NCI-H2171 (cell line): Measurements from ENCODE around the gene WASF3.
A peak's percentile ranks its signal among the peaks of the same experiment; 100 is the strongest.

ENCODE experiments used
- DNase-seq: peaks from one replicate; lab custom pipeline; 2025; lab: John Stamatoyannopoulos, UW

Gene WASF3, protein sequence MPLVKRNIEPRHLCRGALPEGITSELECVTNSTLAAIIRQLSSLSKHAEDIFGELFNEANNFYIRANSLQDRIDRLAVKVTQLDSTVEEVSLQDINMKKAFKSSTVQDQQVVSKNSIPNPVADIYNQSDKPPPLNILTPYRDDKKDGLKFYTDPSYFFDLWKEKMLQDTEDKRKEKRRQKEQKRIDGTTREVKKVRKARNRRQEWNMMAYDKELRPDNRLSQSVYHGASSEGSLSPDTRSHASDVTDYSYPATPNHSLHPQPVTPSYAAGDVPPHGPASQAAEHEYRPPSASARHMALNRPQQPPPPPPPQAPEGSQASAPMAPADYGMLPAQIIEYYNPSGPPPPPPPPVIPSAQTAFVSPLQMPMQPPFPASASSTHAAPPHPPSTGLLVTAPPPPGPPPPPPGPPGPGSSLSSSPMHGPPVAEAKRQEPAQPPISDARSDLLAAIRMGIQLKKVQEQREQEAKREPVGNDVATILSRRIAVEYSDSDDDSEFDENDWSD

GRCh38 chr13:26557393-26558073, at the start of gene WASF3:
Gene WASF3, plus strand, starts transcription at chr13:26557683. Its CDS starts 84,588 bp downstream, at chr13:26642271.
- peak; percentile 86 for DNase-seq

DNA sequence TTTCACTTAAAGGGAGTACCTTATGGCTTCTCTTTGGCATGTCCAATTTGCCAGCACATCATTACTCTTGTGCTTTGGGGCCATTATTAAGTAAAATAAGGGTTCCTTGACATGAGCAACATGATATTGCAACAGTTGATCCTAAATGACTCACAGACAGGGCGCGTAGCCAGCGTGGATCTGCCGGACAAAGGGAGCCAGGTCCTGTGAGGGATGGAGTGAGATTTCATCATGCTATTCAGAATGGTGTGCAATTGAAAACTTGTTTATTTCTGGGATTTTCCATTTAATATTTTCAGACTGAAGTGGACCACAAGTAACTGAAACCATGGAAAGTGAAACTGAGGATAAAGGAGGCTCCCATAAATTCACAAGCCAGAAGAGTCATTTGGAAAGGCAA, 48.6 kb upstream of the WASF3 start:
- no peak for DNase-seq

- DNase-seq = no peak
These were observed 48.0 kb upstream of the WASF3 start for GRCh38 chr13:26509491-26509890.

- no peak for DNase-seq
These were observed 43.6 kb upstream of the WASF3 start for GRCh38 chr13:26513931-26514330.

- no peak for DNase-seq
These were observed 41.8 kb upstream of the WASF3 start for GRCh38 chr13:26515721-26516120.

DNA sequence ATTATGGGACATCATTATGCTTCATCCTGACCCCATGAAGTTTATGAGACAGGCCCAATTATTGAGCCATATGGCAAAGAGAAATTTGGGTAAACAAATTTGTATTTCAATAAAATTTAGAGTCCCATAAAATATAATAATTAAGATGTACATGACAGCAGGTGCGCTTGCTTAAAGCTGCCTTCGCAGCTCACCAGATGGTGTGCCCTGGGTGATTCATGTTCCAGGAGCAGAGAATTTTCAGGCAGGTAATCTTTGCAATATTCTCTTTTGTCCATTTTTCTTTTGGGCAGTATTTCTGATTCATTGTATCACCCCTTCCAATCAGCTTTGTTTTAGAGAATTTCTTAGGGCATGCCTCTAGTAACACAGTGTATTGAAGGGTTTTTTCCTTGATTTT, 39.5 kb upstream of the WASF3 start:
- DNase-seq = no peak

GRCh38 chr13:26518451-26518959, 39.0 kb upstream of the WASF3 start:
- peak; percentile 6 for DNase-seq

DNA sequence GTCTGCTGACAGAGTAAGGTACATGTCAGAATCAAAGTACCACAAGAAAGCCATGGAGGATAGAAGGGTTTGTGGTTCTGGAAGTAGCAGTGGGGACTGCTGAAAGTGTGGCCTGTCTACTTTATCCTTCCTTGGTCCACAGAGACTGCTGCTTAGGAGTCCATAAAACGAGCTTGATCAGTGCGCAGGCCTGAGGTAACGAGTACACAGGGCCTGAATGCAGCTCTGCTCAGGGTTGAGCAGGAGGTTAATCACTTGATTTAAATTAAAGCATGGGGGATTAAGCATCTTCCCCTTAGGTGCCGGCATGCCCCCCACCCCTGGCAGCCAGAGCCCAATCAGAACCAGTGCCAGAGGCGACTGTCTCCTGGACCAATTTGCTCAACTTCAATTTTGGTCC, 34.9 kb upstream of the WASF3 start:
- no peak for DNase-seq

DNA sequence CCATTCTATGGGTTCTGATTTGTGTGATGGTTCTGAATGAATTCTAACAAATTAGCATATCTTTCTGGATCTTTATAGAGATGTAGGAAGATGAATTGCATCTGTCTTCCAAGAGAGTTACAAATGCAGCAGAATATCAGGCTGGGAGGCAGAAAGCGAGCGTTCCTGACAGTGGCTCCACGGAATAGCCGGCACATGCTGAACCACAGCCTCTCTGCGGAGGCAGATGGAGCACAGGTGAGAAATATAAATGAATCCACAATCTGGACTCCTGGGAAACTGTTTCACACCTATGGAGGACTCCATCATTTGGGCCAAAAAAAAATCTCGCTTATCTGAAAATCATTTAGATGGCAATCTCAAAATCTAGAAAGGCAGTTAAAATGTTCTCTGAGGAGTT, 34.5 kb upstream of the WASF3 start:
- DNase-seq = no peak

GRCh38 chr13:26525528-26525927, 32.0 kb upstream of the WASF3 start:
- DNase-seq = no peak

GRCh38 chr13:26526702-26527216, 30.7 kb upstream of the WASF3 start:
- DNase-seq = no peak

DNA sequence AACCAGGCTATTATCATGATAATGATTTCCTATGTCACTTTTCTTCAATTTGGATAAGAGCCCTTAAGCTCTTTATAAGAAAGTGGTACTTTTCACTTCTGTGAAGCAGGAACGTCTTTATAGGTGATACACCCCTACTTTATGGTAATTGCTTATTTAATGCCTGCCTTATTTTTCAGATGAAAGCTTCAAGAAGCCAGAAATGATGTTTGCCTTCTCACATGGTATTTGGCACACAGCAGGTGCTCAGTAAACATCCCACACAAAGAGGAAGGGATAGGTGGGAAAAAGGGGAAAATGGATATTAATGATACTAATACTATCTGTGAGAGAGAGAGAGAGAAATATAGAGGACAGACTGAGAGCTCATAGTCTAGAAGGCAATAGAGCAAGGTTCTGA, 29.0 kb upstream of the WASF3 start:
- DNase-seq = no peak

DNA sequence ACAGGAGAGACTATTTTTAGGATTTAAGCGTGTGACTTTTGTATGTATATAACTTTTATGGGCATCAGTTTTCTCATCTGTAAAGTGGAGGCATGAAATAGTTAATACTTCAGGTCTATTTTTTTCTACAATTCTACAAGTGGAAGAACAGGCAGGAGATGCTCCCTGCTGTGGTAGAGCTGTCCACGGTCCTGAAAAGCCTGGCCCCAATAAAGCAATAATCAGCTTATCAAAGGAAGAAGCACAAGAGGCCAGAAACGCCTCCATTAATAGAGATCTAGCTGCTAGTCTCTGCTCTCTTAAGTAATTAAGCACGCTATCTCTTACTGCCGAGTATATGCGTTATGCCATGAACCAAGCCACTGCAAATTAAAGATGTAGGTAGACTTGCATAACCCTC, 28.0 kb upstream of the WASF3 start:
- no peak for DNase-seq

- DNase-seq = no peak
These were observed 25.7 kb upstream of the WASF3 start for GRCh38 chr13:26531742-26532141.

GRCh38 chr13:26534036-26534726, 23.3 kb upstream of the WASF3 start:
- DNase-seq = no peak

GRCh38 chr13:26538363-26539317, 18.8 kb upstream of the WASF3 start:
- no peak for DNase-seq

DNA sequence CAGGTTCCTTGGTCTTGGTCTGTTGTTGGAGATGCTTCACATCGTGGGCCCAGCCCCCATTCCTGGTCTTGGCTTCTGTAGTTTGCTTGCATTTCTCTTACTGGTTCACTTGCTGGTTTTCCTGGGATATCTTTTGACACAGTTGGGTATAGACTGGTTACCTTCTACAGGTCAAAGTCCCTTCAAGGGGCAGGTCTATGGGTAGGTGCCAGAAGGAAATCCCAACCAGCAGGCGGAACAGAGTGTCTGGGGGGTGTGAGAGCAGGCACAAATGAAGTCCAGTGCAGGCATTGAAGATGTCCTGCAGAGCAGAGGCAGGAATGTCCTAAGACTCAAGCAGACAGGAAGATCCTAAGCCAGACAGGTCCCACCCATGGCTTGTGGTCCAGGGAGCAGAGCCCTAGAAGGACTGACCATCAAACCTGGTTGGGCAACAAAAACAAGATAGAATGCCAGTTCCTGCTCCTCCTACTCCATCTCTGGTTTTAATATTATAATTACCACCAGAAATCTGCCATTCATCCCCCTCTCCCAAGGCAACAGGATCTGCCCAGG, 17.7 kb upstream of the WASF3 start:
- DNase-seq = no peak

DNA sequence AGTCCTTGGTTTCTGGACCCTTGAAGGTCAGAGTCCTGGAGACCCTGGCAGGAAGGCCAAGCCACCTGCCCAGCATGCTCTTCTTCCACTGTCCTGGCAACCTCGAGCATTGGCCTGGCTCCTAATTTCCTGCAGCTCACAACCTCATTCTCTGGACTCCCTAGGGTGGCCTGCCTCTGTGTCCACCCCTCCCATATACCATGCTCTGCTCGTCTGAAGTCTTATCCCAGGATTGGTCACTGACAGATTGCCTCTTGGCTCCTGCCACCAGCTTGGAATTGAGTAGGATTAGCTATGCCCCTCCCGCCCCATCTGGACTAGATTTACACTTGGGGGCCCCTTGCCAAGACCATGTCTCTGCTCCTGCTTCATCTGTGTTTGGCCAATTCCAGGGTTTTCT, 17.1 kb upstream of the WASF3 start:
- no peak for DNase-seq

- no peak for DNase-seq
These were observed 16.4 kb upstream of the WASF3 start for GRCh38 chr13:26541041-26541440.

DNA sequence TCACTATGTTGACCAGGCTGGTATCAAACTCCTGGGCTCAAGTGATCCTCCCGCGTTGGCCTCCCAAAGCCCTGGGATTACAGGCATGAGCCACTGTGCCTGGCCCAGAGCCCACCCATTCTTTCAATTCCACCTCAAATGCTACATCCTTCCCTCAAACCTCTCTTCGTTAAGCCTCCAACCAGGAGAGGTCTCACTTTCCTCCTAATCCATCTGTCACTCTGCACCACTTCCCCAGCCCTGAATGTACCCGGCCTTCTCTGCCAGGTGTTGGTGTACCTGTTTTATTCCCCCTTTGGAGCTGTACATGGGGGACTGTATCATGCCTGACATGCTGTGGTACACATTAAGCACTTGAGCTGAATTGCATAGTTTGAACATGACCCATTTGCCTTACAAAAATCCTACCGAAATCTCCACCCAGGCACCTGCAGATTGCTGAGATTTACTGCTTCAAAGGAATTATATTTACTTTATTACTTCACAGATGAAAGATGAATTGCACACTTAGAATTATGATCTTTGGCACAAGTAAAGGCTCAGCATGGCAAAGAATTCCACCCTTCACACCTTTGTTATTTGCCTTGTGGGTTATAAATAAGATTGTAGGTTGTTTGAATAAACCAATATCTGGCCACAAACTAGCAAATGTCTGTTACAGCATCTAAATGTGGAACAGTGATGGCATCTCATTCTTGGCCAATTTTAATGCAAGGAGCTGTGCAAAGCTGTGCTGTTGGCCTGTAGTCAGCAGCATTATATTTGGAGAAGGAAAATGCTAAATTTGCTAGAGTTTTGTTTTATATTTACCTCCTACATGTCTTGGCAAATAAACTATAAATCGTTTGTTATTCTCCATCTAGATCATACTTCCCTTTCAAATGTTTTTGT, 15.6 kb upstream of the WASF3 start:
- no peak for DNase-seq
